GM19035 (cell line): ENCODE data around the gene TMEM192.
"Not testable (repeated sequence)": the region's sequence is repeated elsewhere in the genome, so short reads cannot be mapped to it uniquely, and the experiment has no call there.

Source experiments
- ATAC-seq: cut with Tn5 transposase; IDR thresholded peaks from one replicate; pipeline ENCODE4 v1.9.1; 2021; ENCODE audit not compliant: unreplicated experiment

TMEM192 gene

DNA sequence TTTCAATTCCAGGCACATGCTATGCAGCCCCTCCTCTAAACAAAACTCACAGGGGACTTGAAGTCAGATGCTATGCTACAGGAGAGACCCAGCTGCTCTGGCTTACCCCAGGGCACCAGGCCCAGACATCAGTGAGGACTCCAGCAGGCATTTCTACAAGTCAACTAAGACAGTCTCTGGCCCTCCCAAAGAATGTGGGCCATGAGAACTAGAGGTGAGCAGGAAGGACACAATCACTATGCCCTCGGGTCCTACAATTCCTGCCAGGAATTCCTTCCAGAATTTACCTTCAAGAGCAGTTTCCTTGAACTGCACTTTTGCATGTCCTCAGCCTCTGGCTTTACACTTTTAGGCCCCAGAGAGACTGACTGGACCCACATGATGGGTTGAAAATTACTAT is 17.4 kb downstream of the TMEM192 start:
- ATAC-seq: no peak

DNA sequence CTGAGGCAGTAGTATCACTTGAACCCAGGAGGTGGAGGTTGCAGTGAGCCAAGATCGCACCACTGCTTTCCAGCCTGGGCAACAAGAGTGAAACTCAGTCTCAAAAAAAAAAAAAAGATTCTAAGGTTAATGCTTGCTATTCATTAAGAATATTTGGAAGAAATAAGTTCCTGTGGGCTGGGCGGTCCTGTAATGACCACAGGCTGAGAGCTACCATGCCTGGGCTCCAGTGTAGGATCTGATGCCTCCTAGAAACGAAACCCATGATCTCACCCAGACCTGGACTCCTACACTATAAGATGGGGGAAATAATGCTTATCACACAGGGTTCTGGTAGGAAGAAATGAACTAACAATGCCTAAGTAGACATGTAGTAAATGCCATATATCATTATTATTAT is 17.8 kb downstream of the TMEM192 start:
- no peak for ATAC-seq

GRCh38 chr4:165092187-165092586 is 20.5 kb downstream of the TMEM192 start:
- not testable (repeated sequence) for ATAC-seq

GRCh38 chr4:165088366-165088765 is 24.3 kb downstream of the TMEM192 start:
- no peak for ATAC-seq

GRCh38 chr4:165085946-165086345 is 26.7 kb downstream of the TMEM192 start:
- no peak for ATAC-seq

- not testable (repeated sequence) for ATAC-seq
Observed at GRCh38 chr4:165084787-165085186, 27.9 kb downstream of the TMEM192 start.

GRCh38 chr4:165079476-165079875 is 33.2 kb downstream of the TMEM192 start:
- ATAC-seq: no peak

DNA sequence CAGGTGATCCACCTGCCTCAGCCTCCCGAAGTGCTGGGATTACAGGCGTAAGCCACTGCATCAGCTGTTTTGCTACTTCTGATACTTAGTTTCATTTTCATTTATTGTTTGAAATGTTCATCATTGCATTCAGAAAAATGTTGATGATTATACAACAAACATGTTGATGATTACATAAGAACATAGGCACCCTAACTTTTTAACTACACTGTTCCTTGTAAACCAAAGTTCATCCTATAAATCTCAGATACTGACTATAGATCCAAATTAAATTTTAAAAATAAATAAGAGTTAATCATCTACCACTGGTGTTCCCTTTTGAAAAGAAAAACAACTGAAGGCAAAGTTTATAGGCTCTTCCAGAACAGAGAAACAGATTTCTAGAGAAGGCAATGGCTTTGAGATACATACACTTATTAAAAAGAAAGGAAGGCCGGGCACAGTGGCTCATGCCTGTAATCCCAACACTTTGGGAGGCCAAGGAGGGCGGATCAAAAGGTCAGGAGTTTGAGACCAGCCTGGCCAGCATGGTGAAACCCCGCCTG is 35.6 kb downstream of the TMEM192 start:
- ATAC-seq: no peak

DNA sequence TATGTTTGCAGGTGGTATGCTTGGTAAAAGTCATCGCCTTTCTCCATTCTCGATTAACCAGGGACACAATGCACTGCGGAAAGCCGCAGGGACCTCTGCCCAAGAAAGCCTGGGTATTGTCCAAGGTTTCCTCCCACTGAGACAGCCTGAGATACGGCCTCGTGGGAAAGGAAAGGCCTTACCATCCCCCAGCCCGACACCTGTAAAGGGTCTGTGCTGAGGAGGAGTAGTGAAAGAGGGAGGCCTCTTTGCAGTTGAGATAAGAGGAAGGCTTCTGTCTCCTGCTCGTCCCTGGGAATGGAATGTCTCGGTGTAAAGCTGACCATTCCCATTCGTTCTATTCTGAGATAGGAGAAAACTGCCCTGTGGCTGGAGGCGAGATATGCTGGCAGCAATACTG is 39.3 kb downstream of the TMEM192 start:
- not testable (repeated sequence) for ATAC-seq

DNA sequence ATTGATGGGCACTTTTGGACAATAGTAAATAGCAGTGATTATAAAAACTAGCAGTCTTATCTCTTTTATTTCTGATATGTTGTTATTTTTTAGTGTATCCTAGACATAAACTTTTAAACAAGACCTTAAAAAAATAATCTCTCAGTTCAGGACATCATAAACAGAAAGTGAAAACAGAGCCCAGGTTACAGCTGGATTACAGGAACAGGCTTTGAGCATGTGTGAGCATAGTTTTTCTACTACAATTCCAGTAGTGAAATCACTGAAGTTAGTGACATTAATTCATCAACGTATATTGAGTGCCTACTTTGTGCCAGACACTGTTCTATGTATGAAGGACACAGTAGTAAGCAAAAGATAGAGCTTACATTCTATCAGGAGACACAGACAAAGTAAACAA is 42.1 kb downstream of the TMEM192 start:
- no peak for ATAC-seq

- ATAC-seq: no peak
Observed at GRCh38 chr4:165060938-165061337, 51.7 kb downstream of the TMEM192 start.

- no peak for ATAC-seq
Observed at GRCh38 chr4:165059386-165059785, 53.3 kb downstream of the TMEM192 start.

GRCh38 chr4:165058666-165059065 is 54.0 kb downstream of the TMEM192 start:
- ATAC-seq: no peak

DNA sequence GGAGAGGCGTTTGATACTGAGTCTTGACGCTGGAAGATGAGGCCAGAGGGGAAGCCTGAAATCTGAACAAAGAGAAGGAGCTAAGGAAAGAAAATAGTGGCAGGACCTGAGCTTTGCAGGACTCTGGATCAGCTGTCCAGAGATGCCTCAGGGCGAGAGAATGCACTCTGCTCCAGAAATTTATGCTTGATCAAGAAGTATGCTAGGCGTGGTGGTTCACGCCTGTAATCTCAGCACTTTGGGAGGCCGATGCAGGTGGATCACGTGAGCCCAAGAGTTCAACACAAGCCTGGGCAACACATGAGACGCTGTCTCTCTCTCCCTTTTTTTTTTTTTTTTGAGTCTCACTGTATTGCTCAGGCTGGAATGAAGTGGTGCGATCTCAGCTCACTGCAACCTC is 57.1 kb downstream of the TMEM192 start:
- no peak for ATAC-seq

DNA sequence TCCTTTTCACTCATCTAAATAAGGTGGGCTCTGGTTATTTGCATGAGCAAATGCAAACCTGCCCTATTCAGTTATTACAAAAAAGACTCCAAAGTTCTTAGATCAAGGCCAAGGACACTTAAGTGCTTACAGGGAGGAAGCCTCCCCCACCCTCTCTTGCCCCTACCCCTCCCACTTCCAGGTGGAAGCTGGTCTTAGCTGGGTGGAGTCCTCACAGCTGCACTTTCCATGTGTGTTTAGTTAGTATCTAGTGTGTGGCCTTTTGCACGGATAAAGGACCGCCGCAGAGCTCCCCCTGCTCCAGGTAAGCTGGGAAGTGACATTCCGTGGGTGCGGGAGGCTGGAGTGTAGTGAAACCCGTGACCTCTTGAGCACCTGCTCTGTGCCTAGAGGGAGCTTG is 59.0 kb downstream of the TMEM192 start, which contains the start of gene TRIM75:
TRIM75 (plus strand) TSS at position 222 of the 400 bp plus-strand sequence. CDS start 5,282 bp downstream, outside the sequence.
- ATAC-seq: no peak

GRCh38 chr4:165052627-165053026 is 60.0 kb downstream of the TMEM192 start:
- ATAC-seq: no peak

- no peak for ATAC-seq
Observed at GRCh38 chr4:165048170-165048569, 64.5 kb downstream of the TMEM192 start.

DNA sequence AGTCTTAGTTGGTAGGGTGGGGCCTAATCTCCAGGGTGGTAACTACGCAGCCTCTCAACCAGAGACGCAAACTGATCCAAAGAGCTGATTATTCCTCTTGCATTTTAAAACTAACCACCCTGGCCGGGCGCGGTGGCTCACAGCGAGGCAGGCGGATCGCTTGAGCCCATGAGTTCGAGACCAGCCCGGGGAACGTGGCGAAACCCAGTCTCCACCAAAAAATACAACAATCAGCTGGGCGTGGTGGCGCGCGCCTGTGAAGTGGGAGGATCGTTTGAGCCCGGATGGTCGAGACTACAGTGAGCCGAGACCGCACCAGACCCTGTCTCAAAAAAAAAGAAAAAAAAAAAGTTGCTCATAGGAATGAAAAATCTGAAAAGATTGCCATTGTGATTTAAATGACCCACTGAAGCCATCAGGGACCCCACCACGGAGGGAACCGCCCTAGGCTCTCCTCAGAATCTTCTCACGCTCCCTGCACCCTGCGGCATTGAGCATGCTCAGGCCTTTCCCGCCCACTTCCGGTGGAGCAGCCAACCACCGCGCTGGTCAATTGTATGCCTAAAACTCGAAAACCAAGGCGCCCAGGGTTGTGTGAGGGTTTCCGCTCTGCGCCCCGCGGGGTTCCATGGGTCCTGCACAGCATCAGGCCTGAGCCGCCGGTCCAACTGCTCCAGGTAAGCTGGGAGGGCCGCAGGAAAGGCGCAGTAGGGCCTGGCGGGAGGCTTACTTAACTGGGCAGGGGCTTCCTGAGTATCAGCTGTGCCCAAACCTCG is 81.0 kb downstream of the TMEM192 start, which contains the start of gene TRIM60:
TRIM60 (plus strand) TSS at position 564 of the 776 bp plus-strand sequence. CDS start 8,074 bp downstream, outside the sequence.
- ATAC-seq: no peak

DNA sequence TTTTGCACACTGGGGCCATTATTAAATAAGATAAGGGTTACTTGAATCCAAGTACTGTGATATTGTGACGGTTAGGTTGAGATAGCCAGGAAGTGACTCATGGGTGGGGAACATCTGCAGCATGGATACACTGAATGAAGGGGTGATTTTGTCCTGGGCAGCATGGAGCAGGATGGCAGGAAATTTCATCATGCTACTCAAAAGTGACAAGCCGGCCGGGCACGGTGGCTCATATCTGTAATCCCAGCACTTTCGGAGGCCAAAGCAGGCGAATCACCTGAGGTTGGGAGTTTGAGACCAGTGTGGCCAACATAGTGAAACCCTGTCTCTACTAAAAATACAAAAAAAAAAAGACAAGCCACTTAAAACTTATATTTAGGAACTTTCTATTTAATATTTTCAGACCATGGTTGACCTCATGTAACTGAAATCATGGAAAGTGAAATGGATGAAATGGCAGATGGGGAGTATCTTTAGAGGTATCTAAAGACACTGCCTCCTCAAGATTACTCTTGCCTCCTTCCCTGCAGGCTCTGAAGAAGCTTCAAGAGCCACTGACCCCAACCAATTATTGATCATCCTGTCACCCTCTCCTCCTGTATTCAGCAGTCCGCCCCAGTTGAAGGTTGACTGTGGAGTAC is 84.8 kb downstream of the TMEM192 start:
- ATAC-seq: no peak

- ATAC-seq: not testable (repeated sequence)
Observed at GRCh38 chr4:165025782-165026181, 86.9 kb downstream of the TMEM192 start.
